Measurements from ENCODE around the gene TRIP10.

Gene TRIP10

DNA sequence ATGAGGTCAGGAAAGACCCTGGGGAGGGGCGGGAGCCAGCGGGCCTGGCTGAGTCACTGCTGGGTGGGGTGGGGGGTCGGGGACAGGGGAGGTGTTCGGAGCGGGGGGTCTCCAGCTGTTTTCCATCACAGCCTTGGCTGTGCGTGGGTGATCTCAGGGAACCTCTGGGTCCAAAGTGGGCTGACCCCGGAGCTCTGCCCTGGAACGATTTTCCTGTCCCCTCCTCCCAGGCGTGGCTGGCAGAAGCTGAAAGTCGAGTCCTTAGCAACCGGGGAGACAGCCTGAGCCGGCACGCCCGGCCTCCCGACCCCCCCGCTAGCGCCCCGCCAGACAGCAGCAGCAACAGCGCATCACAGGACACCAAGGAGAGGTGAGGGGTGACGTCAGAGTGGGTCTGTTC, 10.6 kb downstream of the TRIP10 start:
- no peak overlapping the region for H2BK120ac ChIP-seq (ENCODE audit: low read depth, low read length)
- H3K4me1 ChIP-seq (ENCODE audit: control insufficient read depth, insufficient read depth, low read depth, low read length), result peaks cover 16% of the 10 kb centered on the region
- H2BK5ac ChIP-seq (ENCODE audit: low read depth, low read length, poor library complexity, severe bottlenecking), result no peak overlapping the region
- no peak overlapping the region for H3K18ac ChIP-seq (ENCODE audit: low read depth in 1 of 2, low read length in 2 of 2)
- no peak overlapping the region for H3K27ac ChIP-seq (ENCODE audit: low read length, poor library complexity, severe bottlenecking)
- no peak overlapping the region for H2BK15ac ChIP-seq (ENCODE audit: low read depth, poor library complexity, severe bottlenecking)
- H3K4ac ChIP-seq (ENCODE audit: low read depth in 1 of 2, low read length in 2 of 2), result no peak overlapping the region
- no peak overlapping the region for H3K4me2 ChIP-seq (ENCODE audit: low read length, poor library complexity, severe bottlenecking)
- no peaks in the 10 kb centered on the region for H3K9me3 ChIP-seq (ENCODE audit: control insufficient read depth, low read length)
- H3K4me3 ChIP-seq (ENCODE audit: insufficient read depth in 1 of 2, low read depth in 1 of 2, low read length in 2 of 2), result peak overlapping the region in 1 of 2 experiments; percentile 4
- H3K36me3 ChIP-seq (ENCODE audit: control insufficient read depth in 1 of 2, insufficient read depth in 2 of 2, low read depth in 1 of 2, low read length in 2 of 2), result peaks cover 67 to 70% of the 10 kb centered on the region in 2 experiments
- peak overlapping the region; percentile 39 for H3K9ac ChIP-seq (ENCODE audit: low read length)
- 88% methylated on average over 18 of the region's 20 CpGs for WGBS
- H3K79me1 ChIP-seq (replicated peaks; ENCODE audit: low read length, poor library complexity, severe bottlenecking), result peaks cover 12% of the 10 kb centered on the region
- H2AFZ ChIP-seq (ENCODE audit: low read depth, low read length), result no peak overlapping the region
- no peak overlapping the region for H3K14ac ChIP-seq (ENCODE audit: low read length in 2 of 2)
- H2BK12ac ChIP-seq (ENCODE audit: low read length in 2 of 2), result no peak overlapping the region
- H3K23ac ChIP-seq (ENCODE audit: low read length in 2 of 2), result no peak overlapping the region
- H2AK5ac ChIP-seq (ENCODE audit: low read length, severe bottlenecking), result no peak overlapping the region
- DNase-seq, result no peak
- H3K27me3 ChIP-seq (ENCODE audit: control insufficient read depth in 1 of 2, insufficient read depth in 1 of 2, low read length in 2 of 2), result no peaks in the 10 kb centered on the region
- H4K91ac ChIP-seq (ENCODE audit: low read length), result no peak overlapping the region
- no peak overlapping the region for H4K8ac ChIP-seq (ENCODE audit: low read length)

DNA sequence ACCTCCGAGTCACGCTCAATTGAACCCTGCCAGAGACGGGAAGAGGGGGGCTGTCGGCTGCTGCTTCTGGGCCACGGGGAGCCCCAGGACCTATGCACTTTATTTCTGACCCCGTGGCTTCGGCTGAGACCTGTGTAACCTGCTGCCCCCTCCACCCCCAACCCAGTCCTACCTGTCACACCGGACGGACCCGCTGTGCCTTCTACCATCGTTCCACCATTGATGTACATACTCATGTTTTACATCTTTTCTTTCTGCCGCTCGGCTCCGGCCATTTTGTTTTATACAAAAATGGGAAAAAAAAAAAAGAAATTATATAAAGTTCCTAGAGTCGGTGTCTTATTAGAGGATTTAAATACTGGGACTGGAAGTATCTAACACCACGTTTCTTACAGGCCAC, 11.7 kb downstream of the TRIP10 start:
- no peak for DNase-seq
- no peak overlapping the region for H4K8ac ChIP-seq (ENCODE audit: low read length)
- H3K4ac ChIP-seq (ENCODE audit: low read depth in 1 of 2, low read length in 2 of 2), result no peak overlapping the region
- no peaks in the 10 kb centered on the region for H3K9me3 ChIP-seq (ENCODE audit: control insufficient read depth, low read length)
- no peak overlapping the region for H3K14ac ChIP-seq (ENCODE audit: low read length in 2 of 2)
- no peak overlapping the region for H2BK15ac ChIP-seq (ENCODE audit: low read depth, poor library complexity, severe bottlenecking)
- peaks cover 12% of the 10 kb centered on the region for H3K4me1 ChIP-seq (ENCODE audit: control insufficient read depth, insufficient read depth, low read depth, low read length)
- H4K91ac ChIP-seq (ENCODE audit: low read length), result no peak overlapping the region
- WGBS, result 97% methylated on average over 13 of the region's 16 CpGs
- H3K9ac ChIP-seq (ENCODE audit: low read length), result no peak overlapping the region
- H2BK120ac ChIP-seq (ENCODE audit: low read depth, low read length), result no peak overlapping the region
- no peak overlapping the region for H2BK5ac ChIP-seq (ENCODE audit: low read depth, low read length, poor library complexity, severe bottlenecking)
- no peak overlapping the region for H2BK12ac ChIP-seq (ENCODE audit: low read length in 2 of 2)
- H3K79me1 ChIP-seq (replicated peaks; ENCODE audit: low read length, poor library complexity, severe bottlenecking), result peaks cover 9% of the 10 kb centered on the region
- no peak overlapping the region for H2AK5ac ChIP-seq (ENCODE audit: low read length, severe bottlenecking)
- no peak overlapping the region for H3K4me2 ChIP-seq (ENCODE audit: low read length, poor library complexity, severe bottlenecking)
- no peak overlapping the region for H3K27ac ChIP-seq (ENCODE audit: low read length, poor library complexity, severe bottlenecking)
- peaks cover 58 to 66% of the 10 kb centered on the region in 2 experiments for H3K36me3 ChIP-seq (ENCODE audit: control insufficient read depth in 1 of 2, insufficient read depth in 2 of 2, low read depth in 1 of 2, low read length in 2 of 2)
- H3K23ac ChIP-seq (ENCODE audit: low read length in 2 of 2), result no peak overlapping the region
- no peaks in the 10 kb centered on the region for H3K27me3 ChIP-seq (ENCODE audit: control insufficient read depth in 1 of 2, insufficient read depth in 1 of 2, low read length in 2 of 2)
- no peak overlapping the region for H3K4me3 ChIP-seq (ENCODE audit: insufficient read depth in 1 of 2, low read depth in 1 of 2, low read length in 2 of 2)
- no peak overlapping the region for H3K18ac ChIP-seq (ENCODE audit: low read depth in 1 of 2, low read length in 2 of 2)
- no peak overlapping the region for H2AFZ ChIP-seq (ENCODE audit: low read depth, low read length)

DNA sequence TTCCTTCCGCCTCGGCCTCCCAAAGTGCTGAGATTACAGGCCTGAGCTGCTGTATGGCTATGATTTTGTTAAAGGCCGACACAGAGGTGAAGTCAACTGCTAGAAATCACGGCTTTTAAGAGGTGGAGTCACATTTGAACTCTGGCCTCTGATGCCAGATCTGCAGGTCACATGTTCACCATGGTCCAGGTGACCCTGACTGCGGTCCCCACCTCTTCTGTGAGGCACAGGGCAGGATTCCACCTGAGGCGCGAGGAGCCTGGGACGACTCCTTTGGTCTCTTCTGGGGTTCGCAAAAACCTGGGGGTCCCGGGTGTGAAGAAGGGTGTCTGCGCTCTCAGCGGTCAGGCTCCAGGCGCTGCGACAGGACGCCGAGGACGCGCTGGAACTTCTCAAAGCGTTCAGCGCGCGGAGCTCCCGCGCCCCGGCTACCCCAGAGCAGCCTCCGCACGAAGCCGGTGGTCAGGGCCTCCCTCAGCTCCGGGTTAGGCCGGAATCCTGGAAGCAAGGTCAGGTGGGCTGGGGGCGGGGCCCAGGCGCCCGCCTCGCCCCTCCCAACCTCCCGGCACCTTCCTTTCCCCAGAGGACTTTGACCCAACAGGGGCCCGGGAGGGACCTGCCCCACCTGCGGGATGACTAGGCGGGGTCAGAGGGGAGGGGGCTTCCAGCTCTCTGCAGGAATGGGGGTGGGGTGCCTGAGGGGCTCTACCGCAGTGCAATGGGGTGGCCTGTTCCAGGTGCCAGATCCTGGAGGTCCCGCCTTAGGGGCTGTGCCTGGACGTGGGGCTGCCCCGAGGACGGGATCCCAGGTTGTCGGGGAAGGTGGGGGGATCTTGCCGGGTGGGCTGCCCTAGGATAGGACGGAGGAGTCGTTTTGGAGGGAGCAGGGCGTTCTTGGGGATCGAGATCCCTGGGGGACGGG, 13.0 kb downstream of the TRIP10 start:
- Histone ChIP-seq H3K27ac (ENCODE audit: low read length, poor library complexity, severe bottlenecking) (no peak overlapping the region), H3K4me3 (ENCODE audit: insufficient read depth in 1 of 2, low read depth in 1 of 2, low read length in 2 of 2) (peak overlapping the region in 1 of 2 experiments; percentile 74), H4K91ac (ENCODE audit: low read length) (no peak overlapping the region), H3K4me2 (ENCODE audit: low read length, poor library complexity, severe bottlenecking) (peak overlapping the region; percentile 31), H3K36me3 (ENCODE audit: control insufficient read depth in 1 of 2, insufficient read depth in 2 of 2, low read depth in 1 of 2, low read length in 2 of 2) (peaks cover 45 to 55% of the 10 kb centered on the region in 2 experiments), H3K9ac (ENCODE audit: low read length) (peak overlapping the region; percentile 55), H3K4ac (ENCODE audit: low read depth in 1 of 2, low read length in 2 of 2) (no peak overlapping the region), H3K14ac (ENCODE audit: low read length in 2 of 2) (no peak overlapping the region), H2AK5ac (ENCODE audit: low read length, severe bottlenecking) (no peak overlapping the region), H3K18ac (ENCODE audit: low read depth in 1 of 2, low read length in 2 of 2) (no peak overlapping the region), H2AFZ (ENCODE audit: low read depth, low read length) (no peak overlapping the region), H3K79me1 (replicated peaks; ENCODE audit: low read length, poor library complexity, severe bottlenecking) (peaks cover 3% of the 10 kb centered on the region), H3K27me3 (ENCODE audit: control insufficient read depth in 1 of 2, insufficient read depth in 1 of 2, low read length in 2 of 2) (no peaks in the 10 kb centered on the region), H2BK15ac (ENCODE audit: low read depth, poor library complexity, severe bottlenecking) (no peak overlapping the region), H4K8ac (ENCODE audit: low read length) (peak overlapping the region; percentile 3), H3K23ac (ENCODE audit: low read length in 2 of 2) (no peak overlapping the region), H2BK12ac (ENCODE audit: low read length in 2 of 2) (no peak overlapping the region), H2BK5ac (ENCODE audit: low read depth, low read length, poor library complexity, severe bottlenecking) (no peak overlapping the region), H3K4me1 (ENCODE audit: control insufficient read depth, insufficient read depth, low read depth, low read length) (peaks cover 12% of the 10 kb centered on the region), H3K9me3 (ENCODE audit: control insufficient read depth, low read length) (no peaks in the 10 kb centered on the region), H2BK120ac (ENCODE audit: low read depth, low read length) (no peak overlapping the region)
- no peak for DNase-seq
- WGBS, result 66% methylated on average over 44 of the region's 50 CpGs

DNA sequence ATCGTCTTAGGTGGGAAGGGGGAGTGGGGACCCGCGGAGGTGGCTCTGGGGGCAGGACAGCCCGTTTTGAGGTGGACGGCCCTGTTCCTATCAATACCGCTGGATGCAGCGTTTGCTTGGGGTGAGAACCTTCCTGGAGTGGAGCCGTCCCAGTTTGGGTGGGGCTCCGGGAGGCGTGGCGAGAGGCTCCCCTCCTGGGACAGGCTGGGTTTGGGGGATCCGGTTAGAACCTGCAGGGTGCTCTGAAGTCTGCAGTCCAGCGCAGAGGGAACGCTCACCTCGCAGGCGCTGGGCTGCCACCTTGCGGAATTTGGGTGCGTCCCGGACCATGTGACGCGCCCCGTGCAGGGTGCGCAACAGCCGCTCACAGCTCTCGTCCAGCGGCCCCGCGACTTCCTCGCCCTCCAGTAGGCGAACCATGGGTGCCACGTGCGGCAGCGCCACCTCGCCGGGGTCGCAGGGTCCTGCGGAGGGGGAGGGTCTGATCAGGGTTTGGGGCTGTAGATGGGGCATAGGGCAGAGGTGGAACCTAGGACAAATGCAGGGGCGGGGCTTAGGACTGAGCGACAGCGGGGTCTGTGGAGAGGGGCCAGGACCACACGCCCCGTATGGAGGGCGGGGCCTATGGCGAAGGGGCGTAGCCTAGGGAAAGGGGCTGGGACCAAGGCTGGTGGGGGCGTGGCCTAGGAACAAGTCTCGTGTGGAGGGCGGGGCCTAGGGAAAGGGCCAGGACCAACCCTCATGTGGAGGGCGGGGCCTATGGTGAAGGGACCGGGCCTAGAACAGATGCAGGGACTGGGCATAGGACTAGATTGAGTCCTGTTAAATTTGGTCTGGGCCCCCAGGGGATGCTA, 13.9 kb downstream of the TRIP10 start:
- H2AK5ac ChIP-seq (ENCODE audit: low read length, severe bottlenecking), result no peak overlapping the region
- no peak overlapping the region for H3K4ac ChIP-seq (ENCODE audit: low read depth in 1 of 2, low read length in 2 of 2)
- no peak overlapping the region for H2BK12ac ChIP-seq (ENCODE audit: low read length in 2 of 2)
- peaks cover 36 to 53% of the 10 kb centered on the region in 2 experiments for H3K36me3 ChIP-seq (ENCODE audit: control insufficient read depth in 1 of 2, insufficient read depth in 2 of 2, low read depth in 1 of 2, low read length in 2 of 2)
- H3K18ac ChIP-seq (ENCODE audit: low read depth in 1 of 2, low read length in 2 of 2), result peak overlapping the region in 1 of 2 experiments; percentile 52
- peak overlapping the region; percentile 3 for H4K8ac ChIP-seq (ENCODE audit: low read length)
- H3K23ac ChIP-seq (ENCODE audit: low read length in 2 of 2), result no peak overlapping the region
- H3K4me3 ChIP-seq (ENCODE audit: insufficient read depth in 1 of 2, low read depth in 1 of 2, low read length in 2 of 2), result peak overlapping the region in 1 of 2 experiments; percentile 74
- no peak overlapping the region for H2BK120ac ChIP-seq (ENCODE audit: low read depth, low read length)
- H3K4me1 ChIP-seq (ENCODE audit: control insufficient read depth, insufficient read depth, low read depth, low read length), result peaks cover 12% of the 10 kb centered on the region
- peak overlapping the region; percentile 55 for H3K9ac ChIP-seq (ENCODE audit: low read length)
- peak; percentile 50 for DNase-seq
- peak overlapping the region; percentile 31 for H3K4me2 ChIP-seq (ENCODE audit: low read length, poor library complexity, severe bottlenecking)
- no peaks in the 10 kb centered on the region for H3K27me3 ChIP-seq (ENCODE audit: control insufficient read depth in 1 of 2, insufficient read depth in 1 of 2, low read length in 2 of 2)
- no peak overlapping the region for H4K91ac ChIP-seq (ENCODE audit: low read length)
- no peak overlapping the region for H2BK5ac ChIP-seq (ENCODE audit: low read depth, low read length, poor library complexity, severe bottlenecking)
- no peak overlapping the region for H3K14ac ChIP-seq (ENCODE audit: low read length in 2 of 2)
- no peak overlapping the region for H2BK15ac ChIP-seq (ENCODE audit: low read depth, poor library complexity, severe bottlenecking)
- H3K27ac ChIP-seq (ENCODE audit: low read length, poor library complexity, severe bottlenecking), result no peak overlapping the region
- peaks cover 3% of the 10 kb centered on the region for H3K79me1 ChIP-seq (replicated peaks; ENCODE audit: low read length, poor library complexity, severe bottlenecking)
- H2AFZ ChIP-seq (ENCODE audit: low read depth, low read length), result peak overlapping the region; percentile 36
- WGBS, result 36% methylated on average over 48 of the region's 50 CpGs
- no peaks in the 10 kb centered on the region for H3K9me3 ChIP-seq (ENCODE audit: control insufficient read depth, low read length)

All from mesenchymal stem cell (in vitro differentiated cells and primary cell).